Measurements from ENCODE around the gene PTPRG.

Gene PTPRG

GRCh38 chr3:62088472-62089104 lies 527.2 kb downstream of the PTPRG start:
- H3K4me1 ChIP-seq = peaks cover 16% of the 10 kb centered on the region
- H3K9ac ChIP-seq = no peak overlapping the region
- H3K4me3 ChIP-seq (ENCODE audit: low read depth, low read length) = no peak overlapping the region
- H3K79me2 ChIP-seq = peaks cover 21% of the 10 kb centered on the region
- no peak overlapping the region for H2AFZ ChIP-seq
- H3K36me3 ChIP-seq (ENCODE audit: control insufficient read depth, insufficient read depth, low read length) = no peaks in the 10 kb centered on the region
- TF ChIP-seq CTCF (IDR thresholded peaks at IDR 0.05) = no peak
- H3K4me2 ChIP-seq (ENCODE audit: low read length) = peak overlapping the region; percentile 4
- H3K27me3 ChIP-seq (ENCODE audit: control insufficient read depth, insufficient read depth, low read length) = no peaks in the 10 kb centered on the region
- H3K27ac ChIP-seq = no peak overlapping the region
- no peaks in the 10 kb centered on the region for H3K9me3 ChIP-seq (ENCODE audit: control insufficient read depth, low read length)

GRCh38 chr3:62090066-62090465 lies 528.7 kb downstream of the PTPRG start:
- TF ChIP-seq CTCF (IDR thresholded peaks at IDR 0.05) = no peak
- Histone ChIP-seq H3K4me1 (peaks cover 16% of the 10 kb centered on the region), H3K79me2 (peaks cover 29% of the 10 kb centered on the region), H2AFZ (no peak overlapping the region), H3K9ac (no peak overlapping the region), H3K27ac (no peak overlapping the region), H3K4me2 (ENCODE audit: low read length) (no peak overlapping the region), H3K36me3 (ENCODE audit: control insufficient read depth, insufficient read depth, low read length) (no peaks in the 10 kb centered on the region), H3K9me3 (ENCODE audit: control insufficient read depth, low read length) (no peaks in the 10 kb centered on the region), H3K4me3 (ENCODE audit: low read depth, low read length) (no peak overlapping the region), H3K27me3 (ENCODE audit: control insufficient read depth, insufficient read depth, low read length) (no peaks in the 10 kb centered on the region)

GRCh38 chr3:62090519-62090918 lies 529.1 kb downstream of the PTPRG start:
- peaks cover 16% of the 10 kb centered on the region for H3K4me1 ChIP-seq
- peaks cover 30% of the 10 kb centered on the region for H3K79me2 ChIP-seq
- no peaks in the 10 kb centered on the region for H3K9me3 ChIP-seq (ENCODE audit: control insufficient read depth, low read length)

GRCh38 chr3:62093025-62093424 lies 531.7 kb downstream of the PTPRG start:
- Histone ChIP-seq H3K79me2 (peaks cover 34% of the 10 kb centered on the region), H3K9me3 (ENCODE audit: control insufficient read depth, low read length) (no peaks in the 10 kb centered on the region), H3K9ac (no peak overlapping the region), H3K4me2 (ENCODE audit: low read length) (no peak overlapping the region), H2AFZ (no peak overlapping the region), H3K27ac (no peak overlapping the region), H3K36me3 (ENCODE audit: control insufficient read depth, insufficient read depth, low read length) (no peaks in the 10 kb centered on the region), H3K4me1 (peaks cover 14% of the 10 kb centered on the region), H3K4me3 (ENCODE audit: low read depth, low read length) (no peak overlapping the region), H3K27me3 (ENCODE audit: control insufficient read depth, insufficient read depth, low read length) (no peaks in the 10 kb centered on the region)
- TF ChIP-seq CTCF (IDR thresholded peaks at IDR 0.05) = no peak

More at GRCh38 chr3:62090519-62090918, 529.1 kb downstream of the PTPRG start:
- TF ChIP-seq CTCF (IDR thresholded peaks at IDR 0.05) = no peak
- Histone ChIP-seq H3K4me3 (ENCODE audit: low read depth, low read length) (no peak overlapping the region), H3K36me3 (ENCODE audit: control insufficient read depth, insufficient read depth, low read length) (no peaks in the 10 kb centered on the region), H3K4me2 (ENCODE audit: low read length) (no peak overlapping the region), H3K27me3 (ENCODE audit: control insufficient read depth, insufficient read depth, low read length) (no peaks in the 10 kb centered on the region), H3K27ac (no peak overlapping the region), H2AFZ (no peak overlapping the region), H3K9ac (no peak overlapping the region)

- no peaks in the 10 kb centered on the region for H3K27me3 ChIP-seq (ENCODE audit: control insufficient read depth, insufficient read depth, low read length)
- no peaks in the 10 kb centered on the region for H3K9me3 ChIP-seq (ENCODE audit: control insufficient read depth, low read length)
- no peak overlapping the region for H3K4me3 ChIP-seq (ENCODE audit: low read depth, low read length)
- H3K4me2 ChIP-seq (ENCODE audit: low read length) = no peak overlapping the region
- no peak overlapping the region for H2AFZ ChIP-seq
- no peaks in the 10 kb centered on the region for H3K36me3 ChIP-seq (ENCODE audit: control insufficient read depth, insufficient read depth, low read length)
- H3K4me1 ChIP-seq = peaks cover under 1% of the 10 kb centered on the region
- H3K9ac ChIP-seq = no peak overlapping the region
- TF ChIP-seq CTCF (IDR thresholded peaks at IDR 0.05) = no peak
- no peak overlapping the region for H3K27ac ChIP-seq
- peaks cover 34% of the 10 kb centered on the region for H3K79me2 ChIP-seq
Observed at GRCh38 chr3:62094461-62094860, 533.1 kb downstream of the PTPRG start.

All from parathyroid adenoma (tissue), 2 donors.